ENCODE measurements around the gene FOXD4.
"Not testable (repeated sequence)": the region's sequence is repeated elsewhere in the genome, so short reads cannot be mapped to it uniquely, and the experiment has no call there.

- TF ChIP-seq POLR2A, CTCF (IDR thresholded peaks at IDR 0.05): not testable (repeated sequence)
These were observed 31.1 kb downstream of the FOXD4 start for GRCh38 chr9:87105-87504.
